Activated CD4-positive, CD25-positive, alpha-beta regulatory T cell treated with anti-CD3 and anti-CD28 coated beads, Interleukin-2, amount 50 U/mL, for 24 hours (primary cell): Measurements from ENCODE around the gene PLA2G3.
"Not testable (repeated sequence)": the region's sequence is repeated elsewhere in the genome, so short reads cannot be mapped to it uniquely, and the experiment has no call there.

Experiments
- ATAC-seq, 2 donors: fragments of 150-1000 bp; cut with Tn5 transposase; one replicate each; pipeline ENCODE4 v1.10.0; 2021; ENCODE audit warnings: mild to moderate bottlenecking in 1 of 2, moderate library complexity in 1 of 2

The PLA2G3 gene

GRCh38 chr22:31139866-31140716 is at the start of gene PLA2G3:
Gene PLA2G3, minus strand, starts transcription at chr22:31140508. Its CDS starts 154 bp downstream, at chr22:31140354.
- ATAC-seq: no peak

- ATAC-seq: no peak
Observed at GRCh38 chr22:31187627-31188026, 47.3 kb upstream of the PLA2G3 start.

GRCh38 chr22:31185056-31185455 is 44.7 kb upstream of the PLA2G3 start:
- ATAC-seq: no peak

- no peak for ATAC-seq
Observed at GRCh38 chr22:31184015-31184414, 43.7 kb upstream of the PLA2G3 start.

- ATAC-seq: no peak
Observed at GRCh38 chr22:31179345-31179744, 39.0 kb upstream of the PLA2G3 start.

- ATAC-seq: no peak
Observed at GRCh38 chr22:31178859-31179258, 38.6 kb upstream of the PLA2G3 start.

GRCh38 chr22:31177420-31178162 is 37.3 kb upstream of the PLA2G3 start:
- ATAC-seq: no peak

GRCh38 chr22:31176923-31177322 is 36.6 kb upstream of the PLA2G3 start:
- ATAC-seq: no peak

- ATAC-seq: peak; percentile 89
Observed at GRCh38 chr22:31173386-31174145, 33.3 kb upstream of the PLA2G3 start.

GRCh38 chr22:31171734-31172133 is 31.4 kb upstream of the PLA2G3 start:
- ATAC-seq: not testable (repeated sequence)

- ATAC-seq: no peak
Observed at GRCh38 chr22:31170971-31171370, 30.7 kb upstream of the PLA2G3 start.

- ATAC-seq: no peak
Observed at GRCh38 chr22:31162015-31162765, 21.9 kb upstream of the PLA2G3 start.

GRCh38 chr22:31161386-31161785 is 21.1 kb upstream of the PLA2G3 start:
- no peak for ATAC-seq

GRCh38 chr22:31160328-31160978 is 20.1 kb upstream of the PLA2G3 start:
- peak; percentile 28 to 31 for ATAC-seq

GRCh38 chr22:31155422-31155821 is 15.1 kb upstream of the PLA2G3 start:
- ATAC-seq: no peak

GRCh38 chr22:31154975-31155374 is 14.7 kb upstream of the PLA2G3 start:
- no peak for ATAC-seq

GRCh38 chr22:31153357-31153756 is 13.0 kb upstream of the PLA2G3 start:
- ATAC-seq: no peak

- no peak for ATAC-seq
Observed at GRCh38 chr22:31151872-31152271, 11.6 kb upstream of the PLA2G3 start.

- ATAC-seq: no peak
Observed at GRCh38 chr22:31150615-31151014, 10.3 kb upstream of the PLA2G3 start.

GRCh38 chr22:31148953-31149627 is 8.8 kb upstream of the PLA2G3 start:
- peak in 1 of 2 donors; percentile 69 for ATAC-seq

GRCh38 chr22:31148488-31148887 is 8.2 kb upstream of the PLA2G3 start:
- ATAC-seq: no peak
